Bronchial epithelial cell (primary cell): Measurements from ENCODE around the gene ANKRD17. TPM values are rescaled to one million over a fixed set of nuclear protein-coding genes. Genes with fewer than 3 reads are reported as not detected.

Experiments used
- DNase-seq: peaks from one replicate; pipeline ENCODE4 v3.0.0-alpha.2; 2010; ENCODE audit warnings: low read depth
- FAIRE-seq: peaks from 2 replicates; lab custom pipeline; 2011; peaks lifted over from hg19 to GRCh38; lab: Jason Lieb, UNC
- H3K27me3 ChIP-seq: 2 replicates; pipeline ENCODE4 v1.5.1; 2011; ENCODE audit warnings: low read length; ENCODE audit not compliant: control insufficient read depth, insufficient read depth
- H3K36me3 ChIP-seq: 2 replicates; pipeline ENCODE4 v1.5.1; 2011; ENCODE audit warnings: low read length; ENCODE audit not compliant: control insufficient read depth, insufficient read depth
- H3K4me3 ChIP-seq: 2 replicates; pipeline ENCODE4 v1.5.1; 2011; ENCODE audit warnings: mild to moderate bottlenecking, low read depth, low read length, control low read depth
- CTCF ChIP-seq: IDR thresholded peaks from 2 replicates; pipeline ENCODE4 v1.5.1; 2011; ENCODE audit warnings: mild to moderate bottlenecking, moderate library complexity, low read length, control low read depth, inconsistent platforms; ENCODE audit not compliant: insufficient read depth, severe bottlenecking
- total RNA-seq: library from RNA; depleted of rRNA; stranded (reverse); fragments of >200 nt; gene quantifications from 2 replicates; pipeline ENCODE4 v1.2.1, GENCODE V29; 2014

Gene ANKRD17
- total RNA-seq, 1 donor from 2014 or later = 41.9 TPM

- Histone ChIP-seq H3K36me3 (no peaks in the 10 kb centered on the region), H3K27me3 (no peaks in the 10 kb centered on the region), H3K4me3 (no peak overlapping the region)
- FAIRE-seq (no peak), DNase-seq (no peak)
- TF ChIP-seq CTCF = no peak
Observed at GRCh38 chr4:73189274-73189810, 69.3 kb downstream of the ANKRD17 start.

- no peaks in the 10 kb centered on the region for H3K27me3 ChIP-seq
- no peak for DNase-seq
- FAIRE-seq = no peak
- H3K36me3 ChIP-seq = no peaks in the 10 kb centered on the region
- TF ChIP-seq CTCF = no peak
- H3K4me3 ChIP-seq = no peak overlapping the region
Observed at GRCh38 chr4:73187325-73187724, 71.3 kb downstream of the ANKRD17 start.

GRCh38 chr4:73185903-73186302, 72.7 kb downstream of the ANKRD17 start:
- no peak for DNase-seq
- no peak for TF ChIP-seq CTCF
- no peak for FAIRE-seq

GRCh38 chr4:73181231-73181630, 77.4 kb downstream of the ANKRD17 start:
- DNase-seq = no peak
- Histone ChIP-seq H3K36me3 (no peaks in the 10 kb centered on the region), H3K27me3 (no peaks in the 10 kb centered on the region), H3K4me3 (no peak overlapping the region)
- TF ChIP-seq CTCF = no peak
- no peak for FAIRE-seq

More at GRCh38 chr4:73185903-73186302, 72.7 kb downstream of the ANKRD17 start:
- no peak overlapping the region for H3K4me3 ChIP-seq
- H3K27me3 ChIP-seq = no peaks in the 10 kb centered on the region
- no peaks in the 10 kb centered on the region for H3K36me3 ChIP-seq

GRCh38 chr4:73178389-73178788, 80.2 kb downstream of the ANKRD17 start:
- Histone ChIP-seq H3K27me3 (no peaks in the 10 kb centered on the region), H3K36me3 (no peaks in the 10 kb centered on the region), H3K4me3 (no peak overlapping the region)
- DNase-seq (no peak), FAIRE-seq (no peak)
- TF ChIP-seq CTCF = no peak

- TF ChIP-seq CTCF = no peak
- Histone ChIP-seq H3K4me3 (no peak overlapping the region), H3K36me3 (peaks cover 5% of the 10 kb centered on the region), H3K27me3 (no peaks in the 10 kb centered on the region)
- FAIRE-seq = no peak
- DNase-seq = no peak
Observed at GRCh38 chr4:73172161-73172560, 86.4 kb downstream of the ANKRD17 start.
